GM20000 (cell line): Measurements from ENCODE around the gene SATB2.

Experiments
- DNase-seq: peaks from one replicate; pipeline ENCODE4 v3.0.0; 2012; ENCODE audit warnings: low spot score
- TF ChIP-seq, protein P1 (sequence below): IDR thresholded peaks from 2 replicates; pipeline ENCODE4 v1.5.1; 2012; ENCODE audit warnings: mild to moderate bottlenecking, control low read depth; ENCODE audit errors: extremely low read depth, missing control alignments

SATB2 gene

DNA sequence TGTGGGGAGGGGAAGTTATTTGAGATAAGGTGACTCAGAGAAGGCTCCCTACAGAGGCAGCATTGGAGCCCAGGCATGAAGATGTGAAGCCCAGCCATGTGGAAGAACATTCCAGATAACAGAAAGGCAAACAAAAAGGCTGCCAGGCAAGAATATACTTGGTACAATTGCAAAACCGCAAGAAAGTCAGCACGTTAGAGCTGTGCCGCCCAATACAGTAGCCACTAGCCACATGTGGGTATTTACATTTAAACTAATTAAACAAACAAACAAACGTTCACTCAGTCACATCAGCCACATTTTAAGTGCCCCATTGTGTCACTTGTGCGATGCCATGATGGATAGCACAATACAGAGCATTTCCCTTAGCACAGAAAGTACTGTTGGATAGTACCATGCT lies 179.6 kb downstream of the SATB2 start:
- DNase-seq, result no peak
- TF ChIP-seq, protein P1, sequence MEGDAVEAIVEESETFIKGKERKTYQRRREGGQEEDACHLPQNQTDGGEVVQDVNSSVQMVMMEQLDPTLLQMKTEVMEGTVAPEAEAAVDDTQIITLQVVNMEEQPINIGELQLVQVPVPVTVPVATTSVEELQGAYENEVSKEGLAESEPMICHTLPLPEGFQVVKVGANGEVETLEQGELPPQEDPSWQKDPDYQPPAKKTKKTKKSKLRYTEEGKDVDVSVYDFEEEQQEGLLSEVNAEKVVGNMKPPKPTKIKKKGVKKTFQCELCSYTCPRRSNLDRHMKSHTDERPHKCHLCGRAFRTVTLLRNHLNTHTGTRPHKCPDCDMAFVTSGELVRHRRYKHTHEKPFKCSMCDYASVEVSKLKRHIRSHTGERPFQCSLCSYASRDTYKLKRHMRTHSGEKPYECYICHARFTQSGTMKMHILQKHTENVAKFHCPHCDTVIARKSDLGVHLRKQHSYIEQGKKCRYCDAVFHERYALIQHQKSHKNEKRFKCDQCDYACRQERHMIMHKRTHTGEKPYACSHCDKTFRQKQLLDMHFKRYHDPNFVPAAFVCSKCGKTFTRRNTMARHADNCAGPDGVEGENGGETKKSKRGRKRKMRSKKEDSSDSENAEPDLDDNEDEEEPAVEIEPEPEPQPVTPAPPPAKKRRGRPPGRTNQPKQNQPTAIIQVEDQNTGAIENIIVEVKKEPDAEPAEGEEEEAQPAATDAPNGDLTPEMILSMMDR, result no peak

DNA sequence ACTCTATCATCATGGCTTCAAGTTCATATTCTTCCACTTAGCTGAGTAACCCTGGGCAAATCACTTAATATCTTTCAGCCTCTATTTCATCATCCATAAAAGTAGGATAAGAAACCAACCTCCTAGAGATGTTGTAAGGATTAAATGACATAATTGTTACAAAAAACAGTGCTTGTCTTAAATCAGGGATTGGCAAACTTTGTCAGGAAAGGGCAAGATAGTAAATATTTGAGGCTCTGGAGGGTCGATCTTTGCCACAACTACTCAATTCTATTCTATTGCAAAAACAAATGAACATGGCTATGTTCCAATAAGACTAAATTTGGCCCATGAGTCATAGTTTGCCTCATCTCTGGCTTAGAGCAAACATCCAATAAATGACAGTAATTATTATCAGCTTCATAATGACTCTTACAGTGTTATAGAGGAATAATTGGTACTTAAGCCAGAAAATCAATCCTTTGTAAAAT lies 184.7 kb downstream of the SATB2 start:
- TF ChIP-seq, protein P1, result no peak
- no peak for DNase-seq

DNA sequence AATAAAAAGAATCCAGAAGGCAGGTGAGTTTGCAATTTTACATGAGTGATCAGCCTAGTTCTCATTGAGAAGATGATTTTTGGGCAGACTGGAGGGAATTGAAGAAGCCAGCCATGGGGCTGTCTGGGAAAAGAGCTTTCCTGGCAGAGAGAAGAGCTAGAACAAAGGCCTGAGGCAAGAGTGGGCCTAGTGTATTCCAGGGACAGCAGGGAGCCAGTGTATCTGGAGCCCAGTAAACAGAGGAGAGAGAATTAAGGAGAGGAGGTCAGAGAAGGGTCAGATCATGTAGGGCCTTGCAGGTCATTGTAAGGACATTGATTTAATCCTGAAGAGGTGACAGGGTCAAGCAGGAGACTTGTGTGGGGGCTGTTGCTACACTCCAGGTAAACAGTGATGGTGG lies 195.8 kb downstream of the SATB2 start:
- TF ChIP-seq, protein P1, result no peak
- DNase-seq, result no peak

DNA sequence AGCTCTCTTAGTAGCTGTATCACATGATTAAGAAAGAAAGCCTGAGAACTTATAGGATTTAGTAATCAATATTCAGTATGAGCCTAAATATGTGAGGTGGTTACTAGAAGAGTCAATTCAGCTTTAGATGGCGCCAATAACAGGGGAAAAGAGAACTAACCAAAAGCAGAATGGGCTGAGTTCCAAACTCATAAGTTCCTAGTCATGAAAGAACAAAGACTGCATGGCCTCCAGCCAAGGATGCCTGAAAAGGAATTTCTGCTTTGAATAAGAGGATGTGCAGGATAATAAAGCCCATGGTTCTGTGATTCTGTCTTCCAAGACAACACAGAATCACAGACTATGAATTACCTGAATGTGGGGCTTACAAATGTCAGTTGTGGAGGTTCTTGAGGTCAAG lies 196.5 kb downstream of the SATB2 start:
- TF ChIP-seq, protein P1, result no peak
- no peak for DNase-seq

DNA sequence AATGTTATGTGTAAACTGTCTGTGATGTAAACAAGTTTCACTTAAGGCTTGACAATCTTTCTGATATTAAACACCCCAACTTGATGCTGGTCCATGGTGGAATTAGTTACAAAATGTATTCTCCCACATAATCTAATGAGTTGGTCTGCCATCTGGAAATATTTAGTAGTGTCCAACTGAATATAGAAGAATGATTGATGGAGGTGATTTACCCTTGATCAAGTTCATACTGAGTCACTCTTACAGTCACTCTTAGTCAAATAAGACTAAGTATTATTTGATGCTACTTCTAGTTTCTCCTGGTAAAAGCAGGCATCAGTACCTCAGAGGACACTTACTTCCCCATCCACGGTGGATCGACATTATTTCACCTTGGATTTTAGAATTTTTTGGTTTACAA lies 198.1 kb downstream of the SATB2 start:
- DNase-seq, result no peak
- TF ChIP-seq, protein P1, result no peak

DNA sequence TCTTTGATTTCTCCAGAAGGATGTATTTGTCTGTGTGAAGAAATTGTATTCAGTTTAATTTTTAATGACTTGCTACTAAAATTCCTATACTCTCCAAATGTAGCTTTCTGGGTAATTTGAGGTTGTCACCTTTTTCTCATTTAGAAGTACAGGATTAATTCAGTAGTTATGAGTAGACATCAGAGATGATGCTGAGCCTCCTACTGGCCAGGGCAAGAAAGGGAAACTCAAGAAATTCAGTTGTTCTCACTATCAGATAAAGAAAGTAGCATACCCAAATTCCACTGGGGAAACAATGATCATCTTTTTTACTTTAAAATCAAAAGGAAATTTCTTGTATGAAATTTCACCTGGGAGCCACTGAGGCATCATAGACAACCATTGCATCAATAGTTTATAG lies 199.4 kb downstream of the SATB2 start:
- TF ChIP-seq, protein P1, result no peak
- DNase-seq, result no peak

DNA sequence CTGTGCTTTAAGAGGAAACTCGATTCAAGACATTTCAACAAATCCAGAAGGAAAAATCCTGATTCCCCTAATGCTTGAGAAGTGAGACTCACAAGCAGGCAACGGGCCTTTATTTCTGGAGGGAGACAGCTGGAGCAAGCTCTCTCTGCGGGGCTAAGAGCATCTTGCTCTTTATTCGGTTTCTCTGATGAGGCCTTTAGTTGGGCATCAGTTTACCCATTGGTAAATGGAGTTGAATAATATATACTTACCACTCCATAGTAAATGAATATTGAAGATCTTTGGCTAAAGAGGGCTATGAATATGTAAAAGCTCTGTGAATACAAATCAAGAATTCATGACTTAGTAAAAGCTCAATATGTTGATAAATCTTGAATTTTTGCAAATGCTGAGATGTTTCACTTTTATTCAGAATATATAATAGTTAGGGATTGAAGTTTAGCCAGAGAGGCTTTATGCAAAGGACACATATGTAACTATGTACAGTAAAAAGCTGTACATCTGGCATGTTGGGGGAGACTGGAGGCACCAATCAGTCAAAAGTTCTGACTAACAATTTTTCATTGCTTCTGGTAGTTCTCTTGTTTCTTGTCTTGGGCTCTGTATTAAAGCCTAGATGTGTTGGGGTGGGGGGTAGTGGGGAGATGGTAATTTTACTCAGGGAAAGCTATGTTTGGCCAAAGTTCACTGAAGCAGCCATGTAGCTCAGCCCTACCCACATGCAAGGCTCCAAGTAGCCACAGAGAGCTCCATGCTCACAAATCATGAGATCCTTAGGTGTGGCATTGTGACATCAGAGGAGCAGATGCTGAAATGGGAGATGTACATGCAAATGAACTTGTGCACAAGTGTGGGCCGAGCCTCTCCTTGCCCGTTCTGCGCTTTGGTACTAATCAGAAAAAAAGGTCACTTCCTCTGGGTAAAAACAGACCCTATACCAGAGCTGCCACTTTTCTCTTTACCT lies 200.2 kb downstream of the SATB2 start:
- TF ChIP-seq, protein P1, result no peak

More for the DNA sequence above, 200.2 kb downstream of the SATB2 start:
- DNase-seq, result no peak
